HG02610 (cell line): ENCODE results near the gene RPL21.

Experiments used
- ATAC-seq: cut with Tn5 transposase; IDR thresholded peaks from one replicate; pipeline ENCODE4 v1.9.1; 2021; ENCODE audit warnings: mild to moderate bottlenecking, moderate library complexity; ENCODE audit not compliant: unreplicated experiment

RPL21 gene

GRCh38 chr13:27257648-27258253, 6.4 kb downstream of the RPL21 start:
- ATAC-seq, result no peak

- no peak for ATAC-seq
Measured at GRCh38 chr13:27258637-27259386, 7.5 kb downstream of the RPL21 start.

- no peak for ATAC-seq
Measured at GRCh38 chr13:27259831-27260230, 8.5 kb downstream of the RPL21 start.

- ATAC-seq, result no peak
Measured at GRCh38 chr13:27261396-27261795, 10.0 kb downstream of the RPL21 start.

- no peak for ATAC-seq
Measured at GRCh38 chr13:27263438-27263837, 12.1 kb downstream of the RPL21 start.

- no peak for ATAC-seq
Measured at GRCh38 chr13:27264181-27264580, 12.8 kb downstream of the RPL21 start.

- ATAC-seq, result no peak
Measured at GRCh38 chr13:27264648-27265047, 13.3 kb downstream of the RPL21 start.

GRCh38 chr13:27266917-27267316, 15.6 kb downstream of the RPL21 start:
- no peak for ATAC-seq

- ATAC-seq, result no peak
Measured at GRCh38 chr13:27267596-27267995, 16.2 kb downstream of the RPL21 start.

GRCh38 chr13:27269114-27269665, 17.8 kb downstream of the RPL21 start:
- ATAC-seq, result no peak

- peak; percentile 80 for ATAC-seq
Measured at GRCh38 chr13:27270594-27271520, 19.5 kb downstream of the RPL21 start, which contains the start of gene RASL11A. RASL11A (plus strand) TSS chr13:27270830; CDS start chr13:27270945, 115 bp downstream.

- ATAC-seq, result no peak
Measured at GRCh38 chr13:27271570-27272096, 20.3 kb downstream of the RPL21 start.

GRCh38 chr13:27273658-27274425, 22.5 kb downstream of the RPL21 start:
- no peak for ATAC-seq

GRCh38 chr13:27274631-27275030, 23.3 kb downstream of the RPL21 start:
- no peak for ATAC-seq

GRCh38 chr13:27276188-27276587, 24.8 kb downstream of the RPL21 start:
- ATAC-seq, result no peak

GRCh38 chr13:27279506-27279905, 28.1 kb downstream of the RPL21 start:
- no peak for ATAC-seq

- no peak for ATAC-seq
Measured at GRCh38 chr13:27280009-27280656, 28.8 kb downstream of the RPL21 start.

- no peak for ATAC-seq
Measured at GRCh38 chr13:27280841-27281240, 29.5 kb downstream of the RPL21 start.

- no peak for ATAC-seq
Measured at GRCh38 chr13:27281420-27281819, 30.1 kb downstream of the RPL21 start.
